OCI-LY1 (cell line): ENCODE measurements around the gene NOTO.

Experiments
- EZH2 ChIP-seq: fragments of 200-600 bp; sonication (generic), shearing (Covaris generic); IDR thresholded peaks from 2 replicates; pipeline ENCODE4 v1.8.0; 2017; ENCODE audit warnings: borderline replicate concordance, mixed run types, mild to moderate bottlenecking, antibody characterized with exemption, low read length, moderate library complexity, mixed read lengths
- TF ChIP-seq, protein P1 (sequence below): fragments of 200-600 bp; sonication (generic), shearing (Covaris generic); IDR thresholded peaks from 2 replicates; pipeline ENCODE4 v1.5.1; 2017; ENCODE audit warnings: mild to moderate bottlenecking, antibody characterized with exemption, low read length, moderate library complexity, mixed read lengths

DNA sequence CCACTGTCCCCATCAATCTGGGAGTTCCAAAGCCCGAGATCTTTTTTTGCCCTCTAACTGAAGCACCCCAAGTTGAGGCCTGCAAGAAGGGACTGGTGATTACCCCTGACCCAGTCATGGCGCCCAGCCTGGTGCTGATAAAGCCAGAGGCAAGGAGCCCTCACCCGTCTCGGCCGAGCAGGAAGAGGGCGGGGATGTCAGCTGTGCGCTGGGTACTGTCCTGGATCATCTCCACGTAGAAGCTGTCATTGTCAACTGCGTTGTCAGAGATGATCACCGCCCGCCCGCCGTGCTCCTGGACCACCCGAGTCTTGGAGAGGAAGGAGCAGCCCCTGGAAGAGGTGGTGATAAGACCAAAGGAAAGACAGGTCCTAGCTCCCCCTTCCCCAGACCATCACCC, 26.3 kb downstream of the NOTO start:
- TF ChIP-seq EZH2 = no peak
- TF ChIP-seq, protein P1, sequence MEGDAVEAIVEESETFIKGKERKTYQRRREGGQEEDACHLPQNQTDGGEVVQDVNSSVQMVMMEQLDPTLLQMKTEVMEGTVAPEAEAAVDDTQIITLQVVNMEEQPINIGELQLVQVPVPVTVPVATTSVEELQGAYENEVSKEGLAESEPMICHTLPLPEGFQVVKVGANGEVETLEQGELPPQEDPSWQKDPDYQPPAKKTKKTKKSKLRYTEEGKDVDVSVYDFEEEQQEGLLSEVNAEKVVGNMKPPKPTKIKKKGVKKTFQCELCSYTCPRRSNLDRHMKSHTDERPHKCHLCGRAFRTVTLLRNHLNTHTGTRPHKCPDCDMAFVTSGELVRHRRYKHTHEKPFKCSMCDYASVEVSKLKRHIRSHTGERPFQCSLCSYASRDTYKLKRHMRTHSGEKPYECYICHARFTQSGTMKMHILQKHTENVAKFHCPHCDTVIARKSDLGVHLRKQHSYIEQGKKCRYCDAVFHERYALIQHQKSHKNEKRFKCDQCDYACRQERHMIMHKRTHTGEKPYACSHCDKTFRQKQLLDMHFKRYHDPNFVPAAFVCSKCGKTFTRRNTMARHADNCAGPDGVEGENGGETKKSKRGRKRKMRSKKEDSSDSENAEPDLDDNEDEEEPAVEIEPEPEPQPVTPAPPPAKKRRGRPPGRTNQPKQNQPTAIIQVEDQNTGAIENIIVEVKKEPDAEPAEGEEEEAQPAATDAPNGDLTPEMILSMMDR = no peak
